Hepatocyte (in vitro differentiated cells): ENCODE results near the gene PPP1R7. TPM values are rescaled to one million over a fixed set of nuclear protein-coding genes. Genes with fewer than 3 reads are reported as not detected.

Experiments
- DNase-seq: peaks from one replicate; pipeline ENCODE4 v3.0.0-alpha.2; 2016; ENCODE audit warnings: low spot score
- H2AFZ ChIP-seq: fragments of 200-600 bp; sonication (generic); 2 replicates; pipeline ENCODE4 v1.6.0; 2016; ENCODE audit warnings: antibody characterized with exemption, mild to moderate bottlenecking
- H3K27ac ChIP-seq: fragments of 200-600 bp; sonication (generic); 2 replicates; pipeline ENCODE4 v1.5.1; 2016; ENCODE audit warnings: mild to moderate bottlenecking
- H3K27me3 ChIP-seq: fragments of 200-600 bp; sonication (generic); 2 replicates; pipeline ENCODE4 v1.6.1; 2016
- H3K36me3 ChIP-seq: fragments of 200-600 bp; sonication (generic); replicated peaks from 2 replicates; pipeline ENCODE4 v1.5.1; 2016; ENCODE audit warnings: low read depth; ENCODE audit not compliant: insufficient read depth
- H3K4me1 ChIP-seq: fragments of 200-600 bp; sonication (generic); 2 replicates; pipeline ENCODE4 v1.5.1; 2016; ENCODE audit warnings: mild to moderate bottlenecking, moderate library complexity; ENCODE audit not compliant: insufficient read depth
- H3K4me2 ChIP-seq: fragments of 200-600 bp; sonication (generic); 2 replicates; pipeline ENCODE4 v1.6.0; 2016
- H3K4me3 ChIP-seq: fragments of 200-600 bp; sonication (generic); 2 replicates; pipeline ENCODE4 v1.5.1; 2016; ENCODE audit warnings: mild to moderate bottlenecking
- H3K79me2 ChIP-seq: fragments of 200-600 bp; sonication (generic); 2 replicates; pipeline ENCODE4 v1.6.0; 2017; ENCODE audit warnings: mild to moderate bottlenecking
- H3K9me2 ChIP-seq: fragments of 200-600 bp; sonication (generic); replicated peaks from 2 replicates; pipeline ENCODE4 v1.6.0; 2017; ENCODE audit warnings: mild to moderate bottlenecking; ENCODE audit not compliant: insufficient read depth
- H3K9me3 ChIP-seq: fragments of 200-600 bp; sonication (generic); 2 replicates; pipeline ENCODE4 v1.5.1; 2016; ENCODE audit warnings: low read depth, mild to moderate bottlenecking
- H4K20me1 ChIP-seq: fragments of 200-600 bp; sonication (generic); 2 replicates; pipeline ENCODE4 v1.6.0; 2016; ENCODE audit warnings: mild to moderate bottlenecking; ENCODE audit not compliant: insufficient read depth, poor library complexity, severe bottlenecking
- CTCF ChIP-seq: fragments of 200-600 bp; sonication (generic); IDR thresholded peaks from 2 replicates; pipeline ENCODE4 v1.5.1; 2016; ENCODE audit warnings: antibody characterized with exemption, mild to moderate bottlenecking; ENCODE audit not compliant: poor library complexity
- EZH2 ChIP-seq: fragments of 200-600 bp; sonication (generic); IDR thresholded peaks from 2 replicates; pipeline ENCODE4 v1.6.1; 2016; ENCODE audit warnings: antibody characterized with exemption, mild to moderate bottlenecking, borderline replicate concordance
- EZH2phosphoT487 ChIP-seq: fragments of 200-600 bp; sonication (generic); IDR thresholded peaks from one replicate; pipeline ENCODE4 v1.6.1; 2018; ENCODE audit warnings: antibody characterized with exemption, mild to moderate bottlenecking, low read depth, moderate library complexity; ENCODE audit not compliant: unreplicated experiment, severe bottlenecking
- WGBS: methylation state at CpG from one replicate; pipeline ENCODE4 v1.1.6; 2016; ENCODE audit warnings: low lambda C conversion rate; ENCODE audit errors: missing lambda C conversion rate; 5-methylcytosine and 5-hydroxymethylcytosine counted together
- polyA plus RNA-seq: library from polyadenylated mRNA; unstranded; fragments of >200 nt; fragmentation: Nextera tagmentation; extraction: Ambion mirVana; gene quantifications from 2 replicates; pipeline ENCODE4 v1.2.1, GENCODE V29; 2016
- total RNA-seq: library from RNA; depleted of rRNA; stranded (reverse); fragments of >200 nt; gene quantifications from 2 replicates; pipeline ENCODE4 v1.2.3, GENCODE V29; 2014

The PPP1R7 gene
- total and polyA plus RNA-seq, 2 experiments from 2014 or later, result 46.7 to 84.9 TPM

GRCh38 chr2:241137276-241138190, 12.7 kb upstream of the PPP1R7 start:
- Histone ChIP-seq H3K79me2 (no peaks in the 10 kb centered on the region), H4K20me1 (no peaks in the 10 kb centered on the region), H3K4me2 (no peak overlapping the region), H3K27me3 (no peaks in the 10 kb centered on the region), H2AFZ (no peak overlapping the region), H3K36me3 (no peaks in the 10 kb centered on the region), H3K4me3 (no peak overlapping the region), H3K4me1 (no peaks in the 10 kb centered on the region), H3K27ac (no peak overlapping the region), H3K9me2 (no peaks in the 10 kb centered on the region), H3K9me3 (no peaks in the 10 kb centered on the region)
- DNase-seq, result no peak
- 88% methylated on average over 20 of the region's 24 CpGs for WGBS
- TF ChIP-seq EZH2phosphoT487 (no peak), EZH2 (no peak), CTCF (no peak)

DNA sequence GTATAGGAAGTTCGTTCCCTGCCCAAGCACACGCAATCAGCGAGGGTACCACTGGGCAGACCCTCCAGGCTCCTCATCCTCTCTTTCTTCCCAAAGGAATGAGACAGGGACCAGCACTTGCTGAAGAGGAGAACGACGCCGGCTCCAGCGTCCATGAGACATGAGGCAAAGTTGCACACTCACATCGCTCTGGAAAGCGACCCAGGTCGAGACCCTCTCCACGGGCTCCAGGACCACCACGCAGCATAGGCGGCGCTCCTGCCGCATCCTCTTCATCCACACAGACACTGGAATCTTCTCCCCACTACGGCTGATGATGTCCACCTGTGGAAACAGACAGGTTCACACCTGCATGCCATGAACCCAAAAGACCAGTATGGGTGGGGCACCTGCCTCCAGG, 11.8 kb upstream of the PPP1R7 start:
- no peak for DNase-seq
- Histone ChIP-seq H2AFZ (no peak overlapping the region), H3K27ac (no peak overlapping the region), H3K4me2 (no peak overlapping the region), H3K4me1 (no peaks in the 10 kb centered on the region), H3K9me3 (no peaks in the 10 kb centered on the region), H3K27me3 (no peaks in the 10 kb centered on the region), H3K4me3 (no peak overlapping the region), H3K79me2 (no peaks in the 10 kb centered on the region), H3K9me2 (no peaks in the 10 kb centered on the region), H3K36me3 (no peaks in the 10 kb centered on the region), H4K20me1 (no peaks in the 10 kb centered on the region)
- WGBS, result 99% methylated on average over 16 of the region's 16 CpGs
- TF ChIP-seq EZH2 (no peak), EZH2phosphoT487 (no peak), CTCF (no peak)

DNA sequence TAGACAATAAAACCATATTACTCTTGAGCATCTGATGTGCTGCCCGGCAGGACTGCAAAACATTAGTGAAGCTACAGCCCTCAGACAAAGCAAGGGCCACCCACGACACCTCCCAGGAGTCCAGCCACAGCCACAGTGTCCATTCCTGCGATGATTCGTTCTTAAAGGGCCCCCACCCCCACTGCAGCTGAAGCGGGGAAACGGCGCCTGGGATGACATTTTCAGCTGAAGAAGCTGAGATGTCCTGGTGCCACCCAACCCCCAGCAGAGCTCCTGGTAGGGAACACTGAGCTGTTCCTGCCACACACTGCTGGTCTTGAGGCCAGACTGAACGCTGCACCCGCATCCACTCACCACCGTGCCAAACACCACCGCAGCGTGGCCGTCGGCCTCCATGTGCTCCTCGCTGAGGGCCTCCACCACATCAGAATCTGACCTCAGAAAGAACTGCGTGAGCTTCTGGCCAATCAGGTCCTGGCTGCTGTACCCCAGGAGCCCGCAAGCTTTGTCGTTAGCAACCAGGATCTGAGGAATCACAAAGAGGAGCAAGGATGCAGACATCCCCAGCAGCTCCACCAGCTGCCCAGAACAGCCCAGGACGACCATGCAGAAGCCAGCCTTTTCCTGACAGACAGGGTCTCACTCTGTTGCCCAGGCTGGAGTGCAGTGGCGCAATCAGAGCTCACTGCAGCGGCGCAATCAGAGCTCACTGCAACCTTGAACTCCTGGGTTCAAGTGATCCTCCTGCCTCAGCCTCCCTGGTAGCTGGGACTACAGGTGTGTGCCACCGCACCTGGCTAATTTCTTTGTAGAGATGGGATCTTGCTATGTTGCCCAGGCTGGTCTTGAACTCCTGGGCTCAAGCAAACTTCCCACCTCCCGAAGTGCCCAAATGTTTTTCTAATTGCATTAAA, 10.5 kb upstream of the PPP1R7 start:
- DNase-seq, result no peak
- Histone ChIP-seq H3K27me3 (no peaks in the 10 kb centered on the region), H3K4me2 (no peak overlapping the region), H3K4me1 (no peaks in the 10 kb centered on the region), H3K27ac (no peak overlapping the region), H3K4me3 (no peak overlapping the region), H4K20me1 (no peaks in the 10 kb centered on the region), H3K9me2 (no peaks in the 10 kb centered on the region), H3K36me3 (no peaks in the 10 kb centered on the region), H3K79me2 (no peaks in the 10 kb centered on the region), H3K9me3 (no peaks in the 10 kb centered on the region), H2AFZ (no peak overlapping the region)
- TF ChIP-seq CTCF, result no peak
- no peak for TF ChIP-seq EZH2phosphoT487
- TF ChIP-seq EZH2, result no peak
- 91% methylated on average over 24 of the region's 24 CpGs for WGBS
